HG03571 (cell line): ENCODE data around the gene SLC3A2.
"Not testable (repeated sequence)": the region's sequence is repeated elsewhere in the genome, so short reads cannot be mapped to it uniquely, and the experiment has no call there.

ENCODE experiments used
- ATAC-seq: cut with Tn5 transposase; IDR thresholded peaks from one replicate; pipeline ENCODE4 v1.9.1; 2021; ENCODE audit not compliant: unreplicated experiment

SLC3A2 gene

GRCh38 chr11:62926680-62927455 is 46.2 kb downstream of the SLC3A2 start:
- ATAC-seq = no peak

- ATAC-seq = no peak
Observed at GRCh38 chr11:62928011-62928410, 47.3 kb downstream of the SLC3A2 start.

GRCh38 chr11:62930157-62930556 is 49.5 kb downstream of the SLC3A2 start:
- no peak for ATAC-seq

- ATAC-seq = no peak
Observed at GRCh38 chr11:62930666-62931065, 50.0 kb downstream of the SLC3A2 start.

- no peak for ATAC-seq
Observed at GRCh38 chr11:62931499-62932278, 51.0 kb downstream of the SLC3A2 start.

GRCh38 chr11:62933285-62933684 is 52.6 kb downstream of the SLC3A2 start:
- ATAC-seq = no peak

- no peak for ATAC-seq
Observed at GRCh38 chr11:62933750-62934495, 53.2 kb downstream of the SLC3A2 start.

- no peak for ATAC-seq
Observed at GRCh38 chr11:62934496-62934785, 53.7 kb downstream of the SLC3A2 start.

- not testable (repeated sequence) for ATAC-seq
Observed at GRCh38 chr11:62937528-62937927, 56.8 kb downstream of the SLC3A2 start.
